Measurements from ENCODE around the gene NAT9.

DNA sequence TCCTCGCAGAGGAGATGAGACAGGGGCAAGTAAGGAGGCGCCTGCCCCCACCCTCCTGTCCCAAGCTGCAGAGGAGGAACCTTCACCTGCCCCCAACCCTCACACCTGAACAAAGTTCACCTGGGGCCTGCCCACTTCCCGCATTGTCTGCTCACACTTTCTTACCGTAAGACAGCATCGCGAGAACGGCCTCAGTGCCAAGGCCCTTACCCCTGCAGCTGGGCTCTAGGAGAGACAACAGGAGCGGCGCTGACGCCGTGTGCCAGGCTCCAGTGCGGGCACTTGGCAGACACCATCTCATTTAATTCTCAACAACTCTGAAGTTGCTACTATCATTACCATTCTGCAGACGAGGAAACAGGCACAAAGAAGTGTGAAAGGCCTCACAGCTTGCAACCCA is 4.1 kb downstream of the NAT9 start:
- TF ChIP-seq, protein P1, sequence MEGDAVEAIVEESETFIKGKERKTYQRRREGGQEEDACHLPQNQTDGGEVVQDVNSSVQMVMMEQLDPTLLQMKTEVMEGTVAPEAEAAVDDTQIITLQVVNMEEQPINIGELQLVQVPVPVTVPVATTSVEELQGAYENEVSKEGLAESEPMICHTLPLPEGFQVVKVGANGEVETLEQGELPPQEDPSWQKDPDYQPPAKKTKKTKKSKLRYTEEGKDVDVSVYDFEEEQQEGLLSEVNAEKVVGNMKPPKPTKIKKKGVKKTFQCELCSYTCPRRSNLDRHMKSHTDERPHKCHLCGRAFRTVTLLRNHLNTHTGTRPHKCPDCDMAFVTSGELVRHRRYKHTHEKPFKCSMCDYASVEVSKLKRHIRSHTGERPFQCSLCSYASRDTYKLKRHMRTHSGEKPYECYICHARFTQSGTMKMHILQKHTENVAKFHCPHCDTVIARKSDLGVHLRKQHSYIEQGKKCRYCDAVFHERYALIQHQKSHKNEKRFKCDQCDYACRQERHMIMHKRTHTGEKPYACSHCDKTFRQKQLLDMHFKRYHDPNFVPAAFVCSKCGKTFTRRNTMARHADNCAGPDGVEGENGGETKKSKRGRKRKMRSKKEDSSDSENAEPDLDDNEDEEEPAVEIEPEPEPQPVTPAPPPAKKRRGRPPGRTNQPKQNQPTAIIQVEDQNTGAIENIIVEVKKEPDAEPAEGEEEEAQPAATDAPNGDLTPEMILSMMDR (IDR thresholded peaks at IDR 0.05), result no peak
- TF ChIP-seq POLR2A (IDR thresholded peaks at IDR 0.05), result no peak
